Measurements from ENCODE around the gene SLC23A2.
"Not testable (repeated sequence)": the region's sequence is repeated elsewhere in the genome, so short reads cannot be mapped to it uniquely, and the experiment has no call there.

Gene SLC23A2
- total RNA-seq: 42.4 to 55.3 reads per million in 2 experiments

GRCh38 chr20:5001174-5002076, at the start of gene SLC23A2:
SLC23A2 (minus strand) TSS chr20:5001510; CDS start chr20:4932562, 68,948 bp downstream.
- peak; percentile 55 for DNase-seq (ENCODE audit: low read depth)

- DNase-seq (ENCODE audit: low read depth): no peak
Measured at GRCh38 chr20:5046656-5047339, 45.5 kb upstream of the SLC23A2 start.

GRCh38 chr20:5045906-5046305, 44.6 kb upstream of the SLC23A2 start:
- no peak for DNase-seq (ENCODE audit: low read depth)

GRCh38 chr20:5044075-5044620, 42.8 kb upstream of the SLC23A2 start:
- no peak for DNase-seq (ENCODE audit: low read depth)

DNA sequence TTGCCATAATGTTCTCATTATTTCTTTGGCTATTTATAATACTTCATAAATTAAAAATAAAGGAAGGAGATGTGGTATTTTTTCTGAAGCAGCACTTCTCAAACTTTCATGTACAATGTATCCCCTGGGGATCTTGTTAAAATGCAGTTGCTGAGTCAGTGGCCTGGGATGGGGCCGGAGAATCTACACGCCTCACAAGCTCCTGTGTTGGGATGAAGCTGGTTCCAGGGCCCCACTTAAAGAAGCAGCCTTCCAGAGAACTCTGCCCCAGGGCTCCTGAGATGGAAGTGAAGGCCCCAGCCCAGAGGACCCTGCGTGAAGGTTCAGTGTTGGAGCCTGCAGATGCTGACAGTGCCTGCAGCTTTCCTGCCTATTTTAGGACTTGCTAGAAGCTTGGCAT, 40.1 kb upstream of the SLC23A2 start:
- DNase-seq (ENCODE audit: low read depth): no peak

DNA sequence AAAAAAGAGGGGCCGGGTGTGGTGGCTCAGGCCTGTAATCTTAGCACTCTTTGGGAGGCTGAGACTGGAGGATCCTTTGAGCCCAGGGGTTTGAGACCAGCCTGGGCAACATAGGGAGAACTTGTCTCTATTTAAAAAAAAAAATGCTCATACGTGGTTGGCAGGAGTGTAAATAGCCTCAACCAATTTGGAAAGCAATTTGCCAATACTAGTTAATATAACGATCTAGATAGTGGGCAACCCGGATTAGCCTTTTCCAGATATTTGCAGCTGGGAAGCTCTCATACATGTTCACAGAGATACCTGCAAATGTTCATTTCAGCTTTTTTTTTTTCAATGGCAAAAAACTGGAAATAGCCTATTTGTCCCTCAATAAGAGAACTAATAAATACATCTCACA, 39.0 kb upstream of the SLC23A2 start:
- no peak for DNase-seq (ENCODE audit: low read depth)

GRCh38 chr20:5039889-5040288, 38.6 kb upstream of the SLC23A2 start:
- no peak for DNase-seq (ENCODE audit: low read depth)

DNA sequence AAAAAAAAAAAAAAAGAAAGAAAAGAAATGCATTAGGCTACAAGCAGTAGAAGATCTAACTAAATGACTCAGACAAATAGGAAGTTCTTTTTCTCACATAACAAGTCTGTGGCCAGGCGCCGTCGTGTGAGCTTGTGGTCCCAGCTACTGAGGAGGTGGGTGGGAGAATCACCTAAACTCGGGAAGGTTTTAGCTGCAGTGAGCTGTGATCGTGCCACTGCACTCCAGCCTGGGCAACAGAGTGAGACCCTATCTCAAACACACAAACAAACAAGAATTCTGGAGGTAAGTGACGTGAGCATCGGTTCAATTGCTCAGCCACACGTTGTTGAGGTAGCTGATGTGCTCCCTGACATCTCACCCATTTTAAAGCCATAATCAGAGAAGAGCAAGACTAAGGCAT, 37.9 kb upstream of the SLC23A2 start:
- no peak for DNase-seq (ENCODE audit: low read depth)

GRCh38 chr20:5036828-5037227, 35.5 kb upstream of the SLC23A2 start:
- DNase-seq (ENCODE audit: low read depth): no peak

DNA sequence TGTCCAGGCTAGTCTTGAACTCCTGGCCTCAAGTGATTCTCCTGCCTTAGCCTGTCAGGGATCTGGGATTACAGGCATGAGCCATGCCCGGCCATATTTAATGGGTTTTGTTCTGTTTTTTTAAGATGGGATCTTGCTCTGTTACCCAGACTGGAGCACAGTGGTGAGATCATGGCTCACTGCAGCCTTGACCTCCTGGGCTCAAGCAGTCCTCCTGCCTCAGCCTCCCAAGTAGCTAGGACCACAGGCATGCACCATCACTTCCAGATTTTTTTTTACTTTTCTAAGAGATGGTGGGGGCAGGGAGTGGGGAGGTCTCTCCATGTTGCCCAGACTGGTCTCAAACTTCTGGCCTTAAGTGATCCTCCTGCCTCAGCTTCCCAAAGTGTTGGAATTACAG, 34.2 kb upstream of the SLC23A2 start:
- not testable (repeated sequence) for DNase-seq (ENCODE audit: low read depth)

DNA sequence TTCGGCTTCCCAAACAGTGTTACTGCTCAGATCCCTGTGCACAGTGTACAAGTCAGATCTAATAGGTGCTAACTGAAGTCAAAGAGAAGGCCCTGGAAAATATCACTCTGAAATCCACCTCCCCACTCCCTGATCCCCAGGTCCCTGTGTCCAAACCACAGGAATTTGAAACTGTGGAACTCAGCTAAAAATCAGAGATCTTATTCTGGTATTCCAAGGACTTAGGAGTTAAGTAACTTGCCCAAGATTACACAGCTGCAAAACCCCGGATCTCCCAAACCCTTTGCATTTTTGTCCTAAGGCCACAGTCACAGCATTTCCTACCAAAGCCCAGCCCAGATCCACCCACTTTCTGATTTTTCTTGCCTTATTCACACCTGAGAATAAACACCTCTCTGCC, 32.3 kb upstream of the SLC23A2 start:
- DNase-seq (ENCODE audit: low read depth): no peak

- DNase-seq (ENCODE audit: low read depth): not testable (repeated sequence)
Measured at GRCh38 chr20:5031701-5032100, 30.4 kb upstream of the SLC23A2 start.

DNA sequence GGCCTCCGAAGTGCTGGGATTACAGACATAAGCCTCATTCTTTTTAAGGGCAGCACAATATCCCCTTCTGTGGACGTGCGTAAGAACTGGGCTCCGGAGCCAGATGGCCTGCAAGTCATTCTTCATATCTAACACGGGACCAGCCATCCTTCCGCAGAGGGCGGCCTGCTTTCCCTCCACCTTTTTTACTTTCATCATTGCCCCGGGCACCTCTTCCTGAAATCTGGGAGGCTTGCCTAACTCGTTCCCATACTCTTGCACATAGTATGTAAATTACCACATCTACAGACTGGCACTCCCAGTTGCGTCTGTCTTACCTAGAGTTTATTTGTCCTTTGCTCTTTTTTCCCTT, 29.9 kb upstream of the SLC23A2 start:
- no peak for DNase-seq (ENCODE audit: low read depth)

DNA sequence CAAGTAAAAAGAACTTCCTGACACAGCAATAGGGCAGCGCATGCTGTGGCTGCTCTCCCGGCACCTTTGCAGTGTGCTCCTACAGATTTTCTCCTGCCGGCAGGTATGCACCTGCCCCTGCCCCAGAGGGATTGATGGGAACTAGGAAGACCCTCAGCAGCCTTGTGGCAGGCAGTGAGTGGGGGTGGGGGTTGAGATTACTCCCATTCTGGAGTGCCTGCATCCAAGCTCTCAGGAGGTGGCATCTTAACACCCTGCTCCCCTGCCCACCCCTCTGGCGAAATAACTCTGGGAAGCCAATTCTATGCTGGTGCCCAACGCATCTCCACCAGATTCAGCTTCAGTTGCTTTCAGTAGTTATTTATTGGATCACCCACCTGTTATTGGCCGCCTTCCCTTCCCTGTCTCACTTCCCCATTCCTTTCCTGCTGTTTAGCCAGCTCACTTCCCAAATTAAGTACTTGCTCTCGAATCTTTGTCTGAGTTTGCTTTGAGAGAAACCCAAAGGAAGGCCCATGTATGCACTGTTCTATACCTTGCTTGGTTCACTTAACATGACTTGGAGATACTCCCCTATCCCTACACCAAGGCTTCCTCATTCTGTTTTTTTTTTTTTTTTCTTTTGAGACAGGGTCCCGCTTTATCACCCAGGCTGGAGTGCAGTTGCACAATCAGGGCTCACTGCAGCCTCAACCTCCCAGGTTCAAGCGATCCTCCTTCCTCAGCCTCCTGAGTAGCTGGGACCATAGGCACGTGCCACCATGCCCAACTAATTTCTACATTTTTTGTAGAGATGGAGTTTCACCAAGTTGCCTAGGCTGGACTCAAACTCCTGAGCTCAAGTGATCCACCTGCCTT, 29.3 kb upstream of the SLC23A2 start:
- DNase-seq (ENCODE audit: low read depth): no peak

GRCh38 chr20:5028258-5029059, 27.1 kb upstream of the SLC23A2 start:
- DNase-seq (ENCODE audit: low read depth): not testable (repeated sequence)

DNA sequence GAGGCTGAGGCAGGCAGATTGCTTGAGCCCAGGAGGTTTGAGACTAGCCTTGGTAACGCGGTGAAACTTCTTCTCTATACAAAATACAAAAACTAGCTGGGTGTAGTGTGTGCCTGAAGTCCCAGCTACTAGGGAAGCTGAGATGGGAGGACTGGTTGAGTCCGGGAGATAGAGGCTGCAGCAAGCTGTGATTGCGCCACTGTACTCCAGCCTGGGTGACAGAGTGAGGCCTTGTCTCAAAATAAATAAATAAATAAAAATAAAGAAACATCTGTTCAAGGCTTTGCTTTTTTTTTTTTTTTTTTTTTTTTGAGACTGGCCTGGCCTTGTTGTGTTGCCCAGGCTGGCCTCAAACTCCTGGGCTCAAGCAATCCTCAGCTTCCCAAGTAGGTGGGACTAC, 23.7 kb upstream of the SLC23A2 start:
- DNase-seq (ENCODE audit: low read depth): no peak

DNA sequence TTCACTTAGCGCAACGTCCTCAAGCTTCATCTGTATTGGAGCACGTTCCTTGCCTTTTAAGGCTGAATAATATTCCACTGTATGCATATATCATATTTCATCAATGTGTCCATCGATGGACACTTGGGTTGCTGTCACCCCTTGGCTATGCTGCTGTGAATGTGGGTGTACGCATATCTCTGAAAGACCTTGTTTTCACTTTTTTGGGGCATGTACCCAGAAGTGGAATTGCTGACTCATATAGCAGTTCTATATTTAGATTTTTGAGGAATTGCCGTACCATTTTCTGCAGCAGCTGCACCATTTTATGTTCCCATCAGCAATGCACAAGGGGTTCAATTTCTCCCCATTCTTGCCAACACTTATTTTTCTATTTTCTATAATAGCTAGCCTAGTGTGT, 22.8 kb upstream of the SLC23A2 start:
- DNase-seq (ENCODE audit: low read depth): no peak

DNA sequence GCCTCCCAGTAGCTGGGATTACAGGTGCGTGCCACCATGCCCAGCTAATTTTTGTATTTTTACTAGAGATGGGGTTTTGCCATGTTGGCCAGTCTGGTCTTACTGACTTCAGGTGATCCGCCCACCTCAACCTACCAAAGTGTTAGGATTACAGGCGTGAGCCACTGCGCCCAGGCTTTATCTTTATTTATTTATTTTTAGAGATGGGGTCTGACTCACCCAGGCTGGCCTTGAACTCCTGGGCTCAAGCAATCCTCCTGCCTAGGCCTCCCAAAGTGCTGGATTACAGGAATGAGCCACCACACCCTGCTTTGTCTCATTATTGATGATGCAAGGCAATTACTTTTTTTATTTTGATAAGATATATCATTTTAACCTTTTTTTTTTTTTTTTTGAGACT, 21.9 kb upstream of the SLC23A2 start:
- DNase-seq (ENCODE audit: low read depth): not testable (repeated sequence)

GRCh38 chr20:5020760-5021159, 19.4 kb upstream of the SLC23A2 start:
- DNase-seq (ENCODE audit: low read depth): no peak

- DNase-seq (ENCODE audit: low read depth): no peak
Measured at GRCh38 chr20:5013682-5014447, 12.6 kb upstream of the SLC23A2 start.
